KBM-7 (cell line): ENCODE measurements around the gene DEPDC1B.
"Not testable (repeated sequence)": the region's sequence is repeated elsewhere in the genome, so short reads cannot be mapped to it uniquely, and the experiment has no call there.

ENCODE experiments used
- DNase-seq: peaks from one replicate; pipeline ENCODE4 v3.0.0-alpha.2; 2015
- in situ Hi-C: fragments of 300-500 bp; cut with MboI; formaldehyde crosslinking; loops from 2 replicates; pipeline ENCODE4 v1.14.3; 2020; ENCODE audit warnings: low sequenced_read_pairs, low pct_unique_long_range_greater_than_20kb, mixed read lengths

The DEPDC1B gene

GRCh38 chr5:60598424-60598823 is 101.5 kb downstream of the DEPDC1B start:
- in situ Hi-C loops = no loop called here
- no peak for DNase-seq

DNA sequence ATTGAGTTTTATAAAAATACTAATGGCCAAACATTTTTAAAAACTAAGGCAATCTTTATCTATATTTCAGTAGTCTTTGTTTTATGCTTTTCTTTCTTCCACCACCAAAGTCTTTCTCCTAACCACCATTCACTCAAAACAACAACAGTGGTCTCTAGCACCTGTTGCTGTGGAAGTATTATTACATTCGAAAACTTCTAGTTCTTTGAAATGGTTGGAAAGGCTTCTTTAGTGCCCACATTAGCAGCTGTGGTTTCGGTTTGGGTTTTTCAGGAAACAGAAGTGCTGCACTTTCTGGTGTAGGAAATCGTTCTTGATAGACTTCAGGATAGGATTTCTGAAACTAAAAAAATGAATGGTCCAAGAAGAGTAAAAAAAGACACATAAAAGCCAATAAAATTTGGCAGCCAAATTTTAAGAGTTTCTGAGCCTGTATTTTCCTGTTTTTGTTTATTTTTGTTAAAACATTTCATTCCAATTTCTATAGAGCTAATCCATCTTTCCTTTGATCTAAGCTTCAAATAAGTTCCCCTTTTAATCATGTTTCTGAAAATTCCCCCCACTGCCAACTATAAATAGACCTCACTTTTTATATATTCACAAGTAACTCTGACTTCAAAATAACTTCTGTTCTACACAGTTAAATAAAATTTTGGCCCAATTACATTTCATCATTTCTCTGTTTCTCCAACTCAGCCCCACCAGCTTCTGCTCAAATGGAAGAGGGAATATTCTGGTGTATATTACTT is 102.2 kb downstream of the DEPDC1B start:
- in situ Hi-C loops = no loop called here

DNA sequence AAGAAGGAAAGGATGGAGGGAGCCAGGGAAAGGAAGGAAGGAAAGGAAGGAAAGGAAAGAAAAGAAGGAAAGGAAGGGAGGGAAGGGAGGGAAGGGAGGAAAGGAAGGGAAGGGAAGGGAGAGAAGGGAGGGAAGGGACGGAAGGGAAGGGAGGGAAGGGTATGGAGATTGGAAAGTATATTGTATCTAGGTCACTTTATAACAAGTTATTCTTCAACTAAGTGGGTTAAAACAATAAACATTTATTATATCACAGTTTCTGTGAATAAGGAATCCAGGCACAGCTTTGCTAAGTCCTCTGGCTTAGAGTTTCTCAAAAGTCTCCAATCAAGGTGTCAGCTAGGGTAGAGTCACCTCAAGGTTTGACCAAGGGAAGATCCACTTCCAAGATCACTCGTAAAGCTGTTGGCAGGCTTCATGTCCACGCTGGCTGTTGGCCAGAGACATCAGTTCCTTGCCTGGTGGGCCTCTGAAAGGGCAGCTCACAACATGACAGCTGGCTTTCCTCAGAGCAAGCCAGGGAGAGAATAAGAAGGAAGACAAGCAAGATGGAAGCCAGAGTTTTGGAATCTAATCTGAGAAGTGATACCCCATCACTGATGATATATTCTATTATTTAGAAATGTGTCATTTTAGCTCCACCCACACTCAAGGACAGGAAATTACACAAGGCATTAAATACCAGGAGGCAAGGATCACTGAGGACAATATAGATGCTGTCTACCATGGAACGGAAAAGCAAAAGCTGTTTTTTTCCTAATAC is 105.1 kb downstream of the DEPDC1B start:
- DNase-seq = no peak
- in situ Hi-C loops = no loop called here

More for the DNA sequence above, 102.2 kb downstream of the DEPDC1B start:
- peak; percentile 93 for DNase-seq

GRCh38 chr5:60590172-60590571 is 109.8 kb downstream of the DEPDC1B start:
- in situ Hi-C loops = no loop called here
- DNase-seq = no peak

GRCh38 chr5:60587312-60587711 is 112.7 kb downstream of the DEPDC1B start:
- DNase-seq, in situ Hi-C loops: not testable (repeated sequence)

- in situ Hi-C loops = no loop called here
- peak; percentile 36 for DNase-seq
Measured at GRCh38 chr5:60586307-60586901, 113.6 kb downstream of the DEPDC1B start.

GRCh38 chr5:60585618-60586017 is 114.3 kb downstream of the DEPDC1B start:
- in situ Hi-C loops = no loop called here
- DNase-seq = no peak

DNA sequence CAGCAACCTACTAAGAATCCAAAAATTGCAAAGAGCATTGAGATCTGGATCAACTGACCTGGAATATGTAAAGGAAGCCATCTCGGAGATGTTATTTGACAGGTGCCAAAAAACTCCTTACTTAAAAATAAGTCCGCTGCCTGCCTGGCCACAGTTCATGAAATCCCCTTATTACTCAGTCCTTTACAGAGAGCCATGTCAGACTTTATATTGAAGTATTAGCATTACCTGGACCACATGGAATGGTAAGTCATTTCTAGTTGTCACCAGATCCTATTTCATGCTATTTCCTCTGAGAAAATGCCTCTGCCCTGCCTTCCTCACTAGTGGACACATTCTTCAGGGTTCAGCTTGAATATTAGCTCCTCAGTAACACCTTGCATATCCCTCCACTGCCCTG is 115.7 kb downstream of the DEPDC1B start:
- in situ Hi-C loops = no loop called here

GRCh38 chr5:60583616-60584015 is 116.3 kb downstream of the DEPDC1B start:
- in situ Hi-C loops = no loop called here
- no peak for DNase-seq

More for the DNA sequence above, 115.7 kb downstream of the DEPDC1B start:
- DNase-seq = no peak

GRCh38 chr5:60578315-60578714 is 121.7 kb downstream of the DEPDC1B start:
- peak; percentile 80 for DNase-seq

GRCh38 chr5:60577116-60577515 is 122.8 kb downstream of the DEPDC1B start:
- in situ Hi-C loops = no loop called here

More at GRCh38 chr5:60578315-60578714, 121.7 kb downstream of the DEPDC1B start:
- in situ Hi-C loops = no loop called here

DNA sequence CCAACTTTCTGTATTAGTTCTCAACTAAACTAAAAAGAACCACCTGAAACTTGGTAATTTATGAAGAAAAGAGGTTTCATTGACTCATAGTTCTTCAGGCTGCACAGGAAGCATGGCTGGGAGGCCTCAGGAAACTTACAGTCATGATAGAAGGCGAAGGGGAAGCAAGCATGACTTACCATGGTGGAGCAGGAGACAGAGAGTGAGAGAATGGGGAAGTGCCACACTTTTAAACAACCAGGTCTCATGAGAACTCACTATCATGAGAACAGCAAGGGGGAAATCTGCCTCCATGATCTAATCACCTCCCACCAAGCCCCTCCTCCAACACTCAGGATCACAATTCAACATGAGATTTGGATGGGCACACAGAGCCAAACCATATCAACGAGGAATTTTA is 123.5 kb downstream of the DEPDC1B start:
- peak; percentile 63 for DNase-seq
- in situ Hi-C loops = no loop called here

More at GRCh38 chr5:60577116-60577515, 122.8 kb downstream of the DEPDC1B start:
- DNase-seq = no peak

DNA sequence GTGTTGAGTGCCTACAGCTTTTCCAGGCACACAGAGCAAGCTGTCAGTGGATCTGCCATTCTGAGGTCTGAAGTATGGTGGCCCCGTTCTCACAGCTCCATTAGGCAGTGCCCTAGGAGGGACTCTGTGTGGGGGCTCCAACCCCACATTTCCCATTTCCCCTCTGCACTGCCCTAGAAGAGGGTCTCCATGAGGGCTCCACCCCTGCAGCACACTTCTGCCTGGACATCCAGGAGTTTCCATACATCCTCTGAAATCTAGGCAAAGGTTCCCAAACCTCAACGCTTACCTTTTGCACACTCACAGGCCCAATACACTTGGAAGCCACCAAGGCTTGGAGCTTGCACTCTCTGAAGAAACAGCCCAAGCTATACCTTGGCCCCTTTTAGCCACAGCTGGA is 131.3 kb downstream of the DEPDC1B start:
- in situ Hi-C loops = no loop called here

GRCh38 chr5:60563696-60564324 is 136.2 kb downstream of the DEPDC1B start:
- in situ Hi-C loops = no loop called here
- no peak for DNase-seq

More for the DNA sequence above, 131.3 kb downstream of the DEPDC1B start:
- no peak for DNase-seq

GRCh38 chr5:60553291-60553690 is 146.7 kb downstream of the DEPDC1B start:
- DNase-seq, in situ Hi-C loops: not testable (repeated sequence)

DNA sequence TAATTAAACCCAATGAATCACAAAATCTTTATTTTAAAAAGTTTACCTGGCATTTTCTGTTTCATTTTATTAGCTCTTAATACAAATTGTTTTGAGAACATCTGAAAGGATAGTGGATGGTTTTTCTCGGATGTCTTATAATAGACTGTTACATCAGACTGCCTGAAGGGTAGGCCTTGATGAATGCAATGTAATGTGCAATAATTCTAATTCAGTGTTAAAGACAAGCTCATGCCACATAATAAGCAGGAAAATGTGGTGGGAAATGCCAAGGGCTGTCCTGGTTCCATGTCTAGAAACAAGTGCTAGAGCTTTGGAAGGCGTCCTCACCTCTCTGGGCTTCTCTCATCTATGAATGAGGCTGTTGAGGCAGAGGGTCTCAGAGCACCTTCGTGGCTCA is 148.1 kb downstream of the DEPDC1B start:
- in situ Hi-C loops = no loop called here
- DNase-seq = no peak

- in situ Hi-C loops = no loop called here
- DNase-seq = no peak
Measured at GRCh38 chr5:60551250-60551649, 148.7 kb downstream of the DEPDC1B start.

DNA sequence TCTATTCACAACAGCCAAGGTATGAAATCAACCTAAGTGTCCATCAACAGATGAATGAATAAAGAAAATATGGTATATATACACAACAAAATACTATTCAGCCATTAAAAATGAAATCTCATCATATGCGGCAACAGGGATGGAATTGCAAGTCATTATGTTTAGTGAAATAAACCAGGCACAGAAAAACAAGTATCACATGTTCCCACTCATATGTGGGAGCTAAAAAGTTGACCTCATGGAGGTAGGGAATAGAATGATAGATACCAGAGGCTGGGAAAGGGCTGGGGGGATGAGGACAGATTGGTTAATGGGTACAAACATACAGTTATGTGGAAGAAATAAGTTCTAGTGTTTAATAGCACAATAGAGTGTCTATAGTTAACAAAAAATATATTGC is 149.7 kb downstream of the DEPDC1B start:
- in situ Hi-C loops = no loop called here
- DNase-seq = no peak

DNA sequence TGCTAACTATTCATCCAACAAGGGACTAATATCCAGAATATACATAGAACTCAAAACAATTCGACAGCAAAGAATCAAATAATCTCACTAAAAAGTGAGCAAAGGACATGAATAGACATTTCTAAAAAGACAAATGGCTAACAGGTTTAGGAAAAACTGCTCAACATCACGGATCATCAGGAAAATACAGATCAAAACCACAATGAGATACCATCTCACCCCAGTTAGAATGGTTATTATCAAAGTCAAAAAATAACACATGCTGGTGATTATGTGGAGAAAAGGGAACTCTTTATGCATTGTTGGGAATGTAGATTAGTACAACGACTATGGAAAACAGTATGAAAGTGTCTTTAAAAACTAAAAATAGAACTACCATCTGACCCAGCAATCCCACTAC is 150.1 kb downstream of the DEPDC1B start:
- in situ Hi-C loops = no loop called here
- no peak for DNase-seq
